HG03460 (cell line): ENCODE data around the gene STK17A.
A peak's percentile ranks its signal among the peaks of the same experiment; 100 is the strongest.

Source experiments
- ATAC-seq: cut with Tn5 transposase; IDR thresholded peaks from one replicate; pipeline ENCODE4 v1.9.1; 2021; ENCODE audit not compliant: unreplicated experiment

STK17A gene

DNA sequence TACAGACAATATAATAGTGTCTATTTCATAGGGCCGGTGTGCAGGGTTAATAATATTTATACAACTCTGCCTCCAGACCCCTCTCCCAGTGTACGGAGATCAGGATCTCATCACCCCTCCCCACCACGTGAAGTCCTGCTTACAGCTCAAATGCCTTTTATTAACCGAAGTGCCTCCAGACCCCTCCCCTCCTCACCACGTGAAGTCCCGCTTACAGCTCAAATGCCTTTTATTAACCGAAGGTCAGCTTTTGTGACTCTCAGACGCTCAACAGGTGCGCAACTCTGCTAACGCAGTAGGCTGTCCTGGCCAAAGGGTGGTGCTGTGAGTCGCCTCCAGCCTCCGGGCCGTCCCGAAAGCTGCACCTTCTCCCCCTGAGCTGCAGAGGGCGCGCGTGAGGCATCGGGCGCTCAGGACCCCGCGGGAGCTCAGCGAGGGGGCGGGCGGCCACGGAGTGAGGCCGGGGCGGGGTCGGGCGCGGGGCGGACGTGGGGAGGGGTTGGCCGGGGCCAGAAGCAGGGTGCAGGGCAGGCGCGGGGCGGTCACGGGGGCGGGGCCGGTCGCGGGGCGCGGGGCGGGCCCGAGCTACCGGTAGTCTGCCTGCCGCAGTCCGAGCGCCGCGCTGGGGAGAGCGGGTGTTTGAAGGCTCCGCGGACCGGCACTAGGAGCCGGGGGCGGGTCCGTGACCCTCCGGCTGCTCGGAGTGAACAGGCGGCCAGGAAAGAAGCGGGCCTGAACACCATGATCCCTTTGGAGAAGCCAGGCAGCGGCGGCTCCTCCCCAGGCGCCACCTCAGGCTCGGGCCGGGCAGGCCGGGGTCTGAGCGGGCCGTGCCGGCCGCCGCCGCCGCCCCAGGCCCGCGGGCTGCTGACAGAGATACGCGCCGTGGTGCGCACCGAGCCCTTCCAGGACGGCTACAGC, at the start of gene STK17A:
Gene STK17A (plus strand): TSS at position 606 of the 921 bp plus-strand sequence. CDS start 136 bp downstream, at position 742.
- peak; percentile 50 for ATAC-seq

DNA sequence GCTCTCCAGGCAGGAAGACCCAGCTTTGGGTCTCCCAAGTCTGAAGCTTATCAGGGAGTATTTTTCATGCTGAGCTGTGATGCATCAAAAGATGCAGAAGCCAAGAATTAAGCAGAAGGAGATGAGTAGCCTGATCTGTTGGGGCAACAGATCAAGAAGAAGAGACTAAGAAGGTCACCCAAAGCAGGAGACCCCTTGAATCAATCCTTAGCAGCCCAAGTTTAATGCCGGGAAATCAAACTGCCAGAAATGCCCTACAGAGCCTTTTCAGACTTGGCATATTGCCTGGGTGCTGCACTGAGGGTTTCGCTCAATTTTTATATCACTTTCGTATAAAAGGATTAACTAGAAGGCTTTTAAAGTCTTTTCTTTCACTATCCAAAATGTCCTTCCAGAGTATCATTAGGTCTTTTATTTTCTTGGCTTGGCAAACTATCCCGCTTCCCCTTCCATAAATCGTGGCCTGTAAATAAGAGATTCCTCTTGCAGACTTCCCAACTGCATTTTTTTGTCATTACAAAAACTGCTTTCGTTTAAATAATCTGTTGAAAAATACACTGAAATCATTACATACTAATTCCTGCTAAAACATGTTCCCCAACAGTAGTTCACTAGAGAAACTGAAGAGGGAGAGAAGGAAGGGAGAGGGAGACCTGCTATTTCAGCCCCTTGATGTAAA, 49.0 kb upstream of the STK17A start:
- ATAC-seq = no peak

DNA sequence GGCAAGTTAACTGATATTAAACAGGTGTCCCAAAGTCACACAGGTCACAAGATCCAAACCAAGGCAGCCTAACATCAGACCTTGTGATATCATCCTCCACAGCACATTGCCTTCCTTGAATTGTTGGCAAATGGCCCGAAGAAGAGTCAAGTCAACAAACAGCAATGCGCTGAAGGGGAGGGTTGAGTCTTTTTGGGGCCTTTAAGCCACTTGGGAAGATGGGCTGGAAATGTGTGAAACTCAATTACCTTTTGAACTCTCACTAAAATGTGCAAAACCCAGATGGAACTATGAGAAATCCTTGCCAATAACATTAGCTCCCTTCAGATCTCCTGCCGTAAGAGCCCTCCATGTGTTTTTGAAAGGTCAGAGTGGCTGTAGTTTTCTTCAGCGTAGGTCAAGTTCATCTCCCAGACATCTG, 47.9 kb upstream of the STK17A start:
- no peak for ATAC-seq

DNA sequence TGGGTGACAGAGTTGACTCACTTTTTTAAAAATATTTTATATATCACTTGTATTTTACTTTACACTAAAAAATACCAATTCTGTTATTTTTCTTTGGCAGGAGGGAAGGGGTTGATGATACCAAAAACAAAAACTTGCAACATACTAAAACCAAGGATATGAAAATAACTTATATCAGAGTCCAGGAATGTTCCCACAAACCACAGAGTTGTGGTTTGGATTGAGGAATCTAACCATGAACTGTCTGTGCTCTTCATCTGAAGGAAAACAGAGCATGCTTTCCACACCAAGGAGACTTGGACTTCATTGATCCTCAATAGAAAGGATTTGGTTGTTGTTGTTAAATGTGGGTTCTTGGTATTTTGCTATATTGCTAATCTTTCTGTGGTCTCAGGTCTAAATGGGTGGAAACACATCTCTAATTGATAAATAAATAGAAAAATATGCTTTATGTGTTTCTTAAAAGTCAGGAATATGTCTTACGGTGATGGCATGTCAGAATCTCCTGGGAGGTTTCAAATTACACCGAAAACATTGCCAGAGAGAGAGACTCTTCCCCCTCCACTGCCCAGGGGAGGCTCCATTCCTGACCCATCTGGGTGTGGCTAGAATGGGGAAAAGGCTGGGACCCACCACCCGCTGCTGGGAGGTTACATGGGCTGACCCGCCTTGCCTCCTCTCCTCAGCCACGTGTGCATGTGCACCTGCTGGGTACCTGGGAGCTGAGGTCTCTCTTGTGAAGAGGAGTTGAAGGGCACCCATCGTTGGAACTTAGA, 46.9 kb upstream of the STK17A start:
- no peak for ATAC-seq

DNA sequence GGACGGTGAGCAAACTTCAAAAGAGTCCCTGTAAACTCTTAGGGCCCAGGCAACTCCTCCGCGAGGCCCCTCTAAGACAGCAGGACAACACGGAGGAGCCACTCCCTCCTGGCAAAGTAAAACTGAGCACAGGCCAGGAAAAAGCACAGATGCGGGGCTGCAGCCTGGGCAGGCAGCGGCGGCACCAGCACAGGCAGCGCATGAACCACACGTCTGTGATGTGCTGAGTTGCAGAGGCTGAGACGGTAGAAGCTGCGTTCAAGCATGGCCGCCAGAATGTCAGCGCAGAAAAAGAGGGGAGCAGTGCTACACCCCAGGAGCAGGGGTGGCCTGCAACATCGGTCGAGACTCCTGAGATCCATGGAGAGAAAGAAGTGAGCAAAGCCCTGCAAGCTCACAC, 46.1 kb upstream of the STK17A start:
- ATAC-seq = no peak

DNA sequence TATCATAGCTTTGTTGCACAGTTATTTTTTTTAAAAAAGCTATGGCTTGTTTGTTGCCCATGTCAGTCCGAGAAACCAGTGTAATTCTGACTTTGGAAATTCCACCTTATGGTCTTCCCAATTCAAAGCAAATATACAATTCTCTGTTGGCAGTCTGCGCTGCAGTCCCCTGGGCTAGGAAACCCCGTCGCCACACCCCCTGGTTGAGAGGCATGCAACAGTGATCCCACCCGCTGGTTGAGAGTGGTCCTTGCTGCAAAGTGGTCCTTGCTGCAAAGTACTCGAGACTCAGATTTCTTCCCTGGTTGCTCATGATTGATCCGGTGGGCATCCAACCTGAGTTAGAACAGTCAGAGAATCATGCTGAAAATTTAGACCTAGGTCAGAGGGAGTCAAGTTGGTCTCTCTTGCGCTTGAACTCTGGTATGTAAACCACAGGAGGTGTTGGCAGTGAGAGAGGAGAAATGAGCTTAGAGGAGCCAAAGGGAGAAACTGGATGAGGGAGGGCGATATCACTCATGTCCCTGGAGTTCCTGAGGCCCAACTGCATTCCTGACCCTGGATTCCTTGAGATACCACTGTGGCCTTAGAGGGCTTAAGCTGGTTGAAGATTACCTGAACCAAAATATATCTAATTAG, 45.0 kb upstream of the STK17A start:
- no peak for ATAC-seq

DNA sequence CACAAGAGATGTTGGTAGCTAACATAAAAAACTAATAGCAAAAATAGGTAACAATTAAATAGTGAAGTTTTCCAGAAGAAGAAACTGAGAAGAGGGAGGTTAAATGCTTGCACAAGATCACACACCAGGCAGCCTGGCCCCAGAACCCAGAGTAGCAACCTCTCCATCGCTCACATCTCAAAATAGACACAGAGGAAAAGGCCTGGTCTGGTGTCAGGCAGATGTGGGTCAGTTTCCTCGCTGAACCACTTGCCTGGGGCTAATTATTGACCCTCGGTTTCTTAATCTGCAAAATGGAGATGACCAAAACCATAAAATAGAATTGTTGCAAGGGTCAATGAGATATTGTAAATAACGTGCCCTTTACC, 44.5 kb upstream of the STK17A start:
- ATAC-seq = no peak

DNA sequence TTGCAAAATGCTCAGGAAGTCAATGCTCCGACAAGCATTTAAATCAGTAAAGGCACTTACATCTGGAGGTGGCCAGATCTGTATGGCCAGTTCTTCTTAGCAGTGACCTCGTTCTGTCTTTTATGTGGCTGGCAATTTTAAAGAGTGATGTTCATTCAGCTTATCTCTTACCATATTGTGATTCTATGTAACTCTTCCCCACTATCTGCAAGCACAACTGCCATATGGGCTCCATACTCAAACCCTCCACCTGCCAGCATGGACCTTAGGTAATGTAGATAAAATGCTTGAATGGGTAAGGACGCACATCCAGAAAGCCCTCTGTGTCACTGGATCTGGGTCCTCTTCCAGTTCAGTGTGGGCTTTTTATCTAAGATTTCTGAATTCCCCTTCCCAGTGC, 42.4 kb upstream of the STK17A start:
- ATAC-seq = no peak

DNA sequence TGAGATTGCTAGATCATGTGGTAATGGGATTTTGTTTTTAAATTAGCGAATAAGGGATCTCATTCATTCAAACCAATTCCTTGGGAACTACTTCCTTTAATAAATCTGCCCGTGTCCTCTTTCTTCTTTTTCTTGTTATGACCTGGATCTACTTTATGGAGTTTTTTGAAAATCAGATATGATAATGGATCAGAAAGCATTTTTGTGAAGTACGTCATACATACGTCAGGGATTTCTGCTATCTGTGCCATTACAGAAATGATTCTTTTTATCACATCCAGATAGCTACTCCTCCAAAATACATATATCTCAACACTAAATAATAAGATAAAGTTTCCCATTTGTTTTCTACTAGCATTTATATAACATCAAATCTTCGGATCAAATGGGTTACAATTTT, 40.2 kb upstream of the STK17A start:
- ATAC-seq = no peak

DNA sequence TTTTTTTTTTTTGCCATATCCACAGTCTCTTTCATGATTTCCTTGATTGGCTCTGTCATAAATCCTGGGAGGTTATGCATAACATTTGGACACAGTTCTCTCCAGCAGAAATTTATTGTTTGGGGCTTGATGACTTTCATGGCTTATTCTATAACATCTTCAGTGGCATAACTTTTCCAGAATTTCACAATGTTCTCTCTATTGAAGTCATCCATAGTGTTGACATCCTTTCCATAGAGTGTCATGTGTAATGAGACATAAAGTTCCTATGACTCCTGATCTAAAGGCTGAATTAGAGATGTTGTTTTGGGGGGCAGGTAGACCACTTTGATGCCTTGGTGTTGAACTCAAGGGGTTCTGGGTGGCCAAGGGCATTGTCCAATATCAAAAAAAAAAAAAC, 36.7 kb upstream of the STK17A start:
- no peak for ATAC-seq

DNA sequence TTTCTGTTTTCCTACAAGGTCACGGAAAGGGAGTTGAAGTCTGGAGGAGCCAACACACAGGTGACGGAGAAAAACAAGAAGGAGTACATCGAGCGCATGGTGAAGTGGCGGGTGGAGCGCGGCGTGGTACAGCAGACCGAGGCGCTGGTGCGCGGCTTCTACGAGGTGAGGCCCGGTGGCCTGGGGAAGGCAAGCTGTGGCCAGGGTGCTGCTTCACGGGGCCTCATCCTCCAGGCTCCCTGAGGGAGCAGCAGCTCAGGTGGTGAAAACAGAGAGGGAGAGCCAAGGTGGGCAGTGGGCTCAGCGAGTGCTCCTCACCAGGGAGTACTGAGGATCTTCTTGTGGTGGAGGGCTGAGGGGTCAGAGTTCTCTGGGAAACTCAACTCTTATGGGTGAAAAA, 32.5 kb upstream of the STK17A start:
- ATAC-seq = no peak

DNA sequence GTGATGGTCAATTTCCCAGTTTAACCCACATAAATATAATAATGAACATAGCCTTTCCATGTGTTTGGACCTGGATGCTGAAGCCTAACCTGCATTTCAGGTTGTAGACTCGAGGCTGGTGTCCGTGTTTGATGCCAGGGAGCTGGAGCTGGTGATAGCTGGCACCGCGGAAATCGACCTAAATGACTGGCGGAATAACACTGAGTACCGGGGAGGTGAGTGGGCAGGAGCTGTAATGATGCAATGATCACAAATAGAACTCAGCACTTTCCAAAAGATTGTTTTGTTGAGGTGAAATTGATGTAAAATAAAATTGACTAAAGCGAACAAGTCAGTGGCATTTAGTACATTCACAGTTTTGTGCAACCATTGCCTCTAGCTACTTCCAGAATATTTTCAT, 30.8 kb upstream of the STK17A start:
- no peak for ATAC-seq

DNA sequence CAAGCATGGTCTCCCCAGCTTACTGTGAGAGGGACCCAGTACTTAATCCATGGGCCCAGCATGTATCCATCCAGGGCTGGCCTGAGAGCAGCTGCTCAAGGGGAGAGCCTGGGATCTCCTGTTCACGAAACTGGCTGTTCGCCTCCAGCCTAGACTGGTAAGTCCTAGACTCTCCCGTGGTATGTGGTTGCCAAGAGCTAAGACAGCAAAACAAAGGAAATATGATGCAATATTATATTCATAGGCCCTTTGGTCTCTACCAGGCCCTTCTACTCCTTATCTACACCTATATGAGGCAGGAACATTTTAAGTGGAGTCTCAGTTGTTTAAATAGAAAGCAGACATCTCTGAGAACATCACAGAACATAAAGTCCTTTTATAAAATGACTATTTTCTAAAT, 28.9 kb upstream of the STK17A start:
- ATAC-seq = no peak

DNA sequence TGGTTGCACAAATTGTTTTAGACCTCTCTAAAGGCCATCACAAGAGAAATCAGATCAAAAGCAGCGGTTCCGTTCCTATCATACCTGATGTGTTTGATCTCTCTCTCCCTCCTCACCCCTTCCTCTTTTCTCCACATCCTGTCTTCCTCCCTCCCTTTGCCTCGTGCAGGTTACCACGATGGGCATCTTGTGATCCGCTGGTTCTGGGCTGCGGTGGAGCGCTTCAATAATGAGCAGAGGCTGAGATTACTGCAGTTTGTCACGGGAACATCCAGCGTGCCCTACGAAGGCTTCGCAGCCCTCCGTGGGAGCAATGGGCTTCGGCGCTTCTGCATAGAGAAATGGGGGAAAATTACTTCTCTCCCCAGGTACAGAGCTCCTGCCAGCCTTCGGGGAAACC, 28.5 kb upstream of the STK17A start:
- ATAC-seq = no peak

DNA sequence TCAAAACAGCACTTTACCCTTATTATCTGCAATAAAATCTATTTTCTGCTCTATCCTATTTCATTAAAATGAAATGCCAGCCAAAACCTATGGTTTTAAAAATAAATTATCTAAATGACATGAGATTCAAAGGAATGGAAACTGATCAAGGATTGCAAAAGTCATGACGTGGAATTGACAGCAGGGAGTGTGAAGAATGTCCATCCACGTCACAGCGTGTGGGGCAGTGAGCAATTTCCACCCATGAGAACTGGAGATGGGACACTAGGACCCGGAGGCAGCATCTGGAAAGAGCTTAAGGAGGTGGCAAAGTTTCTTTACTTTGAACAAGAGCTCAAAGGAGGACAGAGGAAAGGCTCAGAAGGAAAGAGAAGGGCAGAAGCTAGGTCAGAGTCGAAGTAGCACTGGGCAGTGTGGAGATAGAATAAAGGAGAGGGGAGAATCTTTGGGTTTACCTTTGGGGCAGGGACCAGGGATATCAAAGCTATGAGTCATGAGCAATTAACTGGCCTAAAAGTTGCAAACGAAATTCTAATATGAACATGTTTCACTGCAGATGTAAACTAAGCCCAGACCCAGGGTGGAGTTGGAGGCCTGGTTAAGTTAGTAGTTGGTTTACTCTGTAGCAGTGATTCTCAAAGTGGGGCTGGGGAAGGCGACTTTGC, 24.9 kb upstream of the STK17A start:
- no peak for ATAC-seq

DNA sequence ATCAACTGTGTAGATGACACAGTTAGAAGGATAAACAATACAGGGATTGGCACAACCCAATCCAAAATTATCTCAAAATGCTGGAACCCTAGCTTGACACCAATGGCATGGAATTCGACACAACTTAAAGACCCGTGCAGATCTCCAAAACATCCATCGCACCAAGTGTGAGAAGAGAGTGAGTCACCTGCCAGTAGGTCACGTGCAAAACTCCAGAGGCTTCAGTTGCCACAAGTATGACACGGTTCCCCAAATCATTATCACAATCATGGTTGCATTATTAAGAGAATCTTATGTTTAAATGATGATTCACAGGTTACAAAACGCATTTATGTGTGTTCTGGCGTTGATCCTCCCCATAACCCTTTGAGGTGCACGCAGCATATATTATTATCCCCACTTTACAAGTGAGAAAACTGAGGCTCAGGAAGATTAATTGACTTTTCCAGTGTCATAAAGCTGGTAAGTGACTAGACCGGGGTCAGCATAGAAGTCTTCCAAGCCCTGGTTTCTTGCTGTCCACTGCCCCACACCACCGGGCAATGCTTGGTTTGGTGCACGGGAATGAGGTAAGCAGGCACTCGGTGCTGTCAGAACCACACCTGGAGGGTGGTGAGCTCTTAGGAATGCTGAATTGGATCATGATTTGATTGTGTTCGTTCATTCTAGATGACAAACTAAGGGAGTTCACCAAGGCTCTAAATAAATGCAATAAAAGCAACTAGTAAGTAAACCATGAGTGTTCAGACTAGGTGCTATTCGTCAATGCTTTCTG, 23.6 kb upstream of the STK17A start:
- ATAC-seq = no peak

DNA sequence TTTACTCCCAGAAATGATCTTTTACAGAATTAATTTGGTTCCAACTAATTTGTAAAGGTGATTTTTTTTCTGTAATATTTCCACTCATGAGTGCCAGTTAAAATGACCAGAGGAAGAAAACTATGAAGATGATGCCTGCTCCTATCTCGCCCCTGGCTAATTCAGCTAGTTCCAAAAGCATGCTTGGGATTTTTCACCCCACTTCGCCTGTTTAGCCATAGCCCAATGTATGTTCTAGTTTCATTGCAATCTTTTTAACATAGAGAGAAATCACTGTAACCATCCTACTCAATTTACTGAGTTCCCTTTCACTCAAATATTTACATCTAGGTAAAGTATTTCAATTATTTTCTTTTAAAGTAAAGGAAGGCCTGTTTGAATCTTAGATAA, 23.0 kb upstream of the STK17A start:
- ATAC-seq = no peak

DNA sequence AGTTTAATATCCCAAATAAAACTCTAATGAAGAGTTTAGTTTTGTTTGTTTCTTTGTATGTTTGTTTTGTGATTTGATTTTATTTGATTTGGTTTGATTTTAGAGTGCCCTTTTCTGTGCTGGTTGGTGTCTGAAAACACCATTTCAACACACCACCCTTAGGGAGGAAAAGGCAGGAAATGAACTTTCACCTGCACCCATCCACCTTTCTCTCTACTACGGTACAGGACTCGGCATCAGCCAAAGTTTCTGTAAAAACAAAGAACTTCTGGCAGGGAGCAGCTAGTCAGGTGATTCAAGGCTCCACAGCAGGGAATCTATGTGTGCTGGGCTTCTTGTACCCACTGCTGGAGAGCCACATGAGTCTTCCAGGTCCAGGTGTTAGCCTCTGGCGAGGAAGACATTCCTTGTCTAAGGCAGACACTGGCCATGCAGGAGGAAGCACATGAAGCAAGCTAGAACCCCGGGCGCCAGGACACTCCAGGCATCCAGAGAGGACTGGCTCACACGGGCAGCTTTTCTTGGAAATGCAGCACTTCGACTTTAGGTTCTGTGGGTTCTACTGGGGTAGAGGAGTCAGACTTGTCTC, 22.1 kb upstream of the STK17A start:
- ATAC-seq = no peak

DNA sequence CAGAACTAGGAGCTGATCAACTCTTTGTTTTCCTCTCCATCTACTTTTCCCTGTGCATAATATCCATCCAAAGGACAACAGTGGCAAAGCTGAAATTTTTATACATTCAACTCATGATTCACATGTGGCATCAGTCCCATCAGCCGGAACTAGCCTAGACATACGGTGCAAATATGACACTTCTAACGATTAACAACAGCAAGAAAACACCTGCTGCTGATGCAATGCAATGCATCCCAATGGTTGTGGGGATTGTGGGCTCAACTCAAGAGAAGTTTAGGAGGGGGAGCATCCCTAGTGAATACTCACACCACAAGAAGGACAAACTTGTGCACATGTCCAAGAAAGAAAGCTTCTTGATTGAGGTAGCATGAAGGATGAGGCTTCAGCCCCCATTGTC, 20.5 kb upstream of the STK17A start:
- ATAC-seq = no peak

DNA sequence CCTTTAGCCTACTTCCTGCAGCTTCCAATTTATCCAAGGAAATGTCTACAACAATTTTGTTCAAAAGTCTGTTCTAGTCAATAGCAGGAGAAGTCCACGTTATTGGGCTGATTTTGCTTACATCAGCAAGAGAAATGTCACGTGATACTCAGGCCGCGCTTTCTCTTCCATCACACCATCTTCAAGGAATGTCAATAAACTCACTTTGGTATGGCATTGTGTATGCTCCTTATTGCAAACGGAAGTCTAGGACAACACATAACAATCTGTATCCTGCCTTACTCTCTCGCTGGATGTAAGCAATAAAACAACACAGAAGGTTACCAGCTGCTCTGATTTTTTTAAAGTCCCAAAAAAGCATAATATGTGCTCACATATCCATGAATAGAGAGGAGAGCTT, 17.1 kb upstream of the STK17A start:
- no peak for ATAC-seq
